Vagina (tissue), 2 donors: ENCODE data around the gene SPOCK1.

ENCODE experiments used
- CTCF ChIP-seq, 3 experiments: fragments of 450-650 bp in 2 of 3; fragments of 200-600 bp in 1 of 3; sonication (generic) in 1 of 3; IDR thresholded peaks; one replicate each; pipeline ENCODE4 v1.5.1; 2017 to 2019; ENCODE audit warnings: antibody characterized with exemption in 3 of 3, mild to moderate bottlenecking in 2 of 3, moderate library complexity in 2 of 3
- POLR2A ChIP-seq, 2 donors: fragments of 450-650 bp; IDR thresholded peaks; one replicate each; pipeline ENCODE4 v1.6.1; 2017; ENCODE audit warnings: antibody characterized with exemption in 2 of 2, mild to moderate bottlenecking in 2 of 2, moderate library complexity in 2 of 2

GRCh38 chr5:137304226-137304874, 194.8 kb downstream of the SPOCK1 start:
- no peak for TF ChIP-seq POLR2A (IDR thresholded peaks at IDR 0.05)
- TF ChIP-seq CTCF (IDR thresholded peaks at IDR 0.05), result no peak
